ENCODE measurements around the gene POP7.
A peak's percentile ranks its signal among the peaks of the same experiment; 100 is the strongest.
"Not testable (repeated sequence)": the region's sequence is repeated elsewhere in the genome, so short reads cannot be mapped to it uniquely, and the experiment has no call there.

POP7 gene

DNA sequence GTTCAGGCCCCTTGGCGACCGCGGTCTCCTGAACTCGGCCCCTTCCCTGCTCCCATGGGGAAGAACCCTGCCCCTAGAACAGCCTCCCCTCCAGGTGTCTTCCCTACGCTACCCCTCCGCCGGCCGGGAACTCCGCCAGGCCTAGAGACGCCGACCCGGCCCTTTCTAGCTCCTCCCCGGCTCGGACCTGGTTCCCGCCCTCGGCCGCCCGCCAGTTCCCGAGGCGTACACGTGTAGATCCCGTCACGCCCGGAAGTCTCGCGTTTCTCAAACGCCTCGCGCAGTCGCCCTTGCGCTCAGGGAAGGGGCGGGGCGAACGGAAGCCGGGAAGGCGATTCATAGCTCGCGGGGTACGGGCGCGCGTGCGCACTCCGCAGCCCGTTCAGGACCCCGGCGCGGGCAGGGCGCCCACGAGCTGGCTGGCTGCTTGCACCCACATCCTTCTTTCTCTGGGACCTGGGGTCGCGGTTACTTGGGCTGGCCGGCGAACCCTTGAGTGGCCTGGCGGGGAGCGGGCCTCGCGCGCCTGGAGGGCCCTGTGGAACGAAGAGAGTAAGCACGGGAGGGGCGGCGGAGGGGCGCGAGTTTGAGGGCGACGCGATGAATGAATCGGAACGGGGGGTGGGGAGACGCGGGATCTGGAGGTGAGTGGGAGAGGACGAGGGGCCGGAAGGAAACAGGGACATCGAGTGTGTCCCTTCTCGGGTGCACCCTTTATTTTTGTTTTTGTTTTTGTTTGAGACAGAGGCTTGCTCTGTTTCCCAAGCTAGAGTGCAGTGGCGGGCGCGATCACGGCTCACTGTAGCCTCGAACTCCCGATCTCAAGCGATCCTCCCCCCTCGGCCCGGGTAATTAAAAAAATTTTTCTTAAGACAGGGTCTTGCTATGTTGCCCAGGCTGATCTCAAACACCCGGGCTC lies at the start of gene POP7:
TSS of gene POP7 (plus strand) at position 369 of the 919 bp plus-strand sequence. CDS start 710 bp downstream, outside the sequence.
- peak; percentile 97 for DNase-seq

DNA sequence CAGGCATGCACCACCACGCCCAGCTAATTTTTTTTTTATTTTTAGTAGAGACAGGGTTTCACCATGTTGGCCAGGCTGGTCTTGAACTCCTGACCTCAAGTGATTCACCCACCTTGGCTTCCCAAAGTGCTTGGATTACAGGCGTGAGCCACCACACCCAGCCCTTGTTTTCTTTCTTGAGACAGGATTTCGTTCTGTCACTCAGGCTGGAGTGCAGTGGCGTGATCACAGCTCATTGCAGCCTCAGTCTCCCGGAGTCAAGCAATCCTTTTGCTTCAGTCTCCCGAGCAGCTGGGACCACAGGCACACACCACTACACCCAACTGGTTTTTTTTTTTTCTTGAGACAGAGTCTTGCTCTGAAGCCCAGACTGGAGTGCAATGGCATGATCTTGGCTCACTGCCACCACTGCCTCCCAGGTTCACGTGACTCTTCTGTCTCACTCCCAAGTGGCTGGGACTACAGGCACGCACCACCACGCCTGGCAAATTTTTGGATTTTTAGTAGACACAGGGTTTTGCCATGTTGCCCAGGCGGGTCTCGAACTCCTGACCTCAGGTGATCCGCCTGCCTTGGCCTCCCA lies 43.6 kb upstream of the POP7 start:
- not testable (repeated sequence) for DNase-seq

DNA sequence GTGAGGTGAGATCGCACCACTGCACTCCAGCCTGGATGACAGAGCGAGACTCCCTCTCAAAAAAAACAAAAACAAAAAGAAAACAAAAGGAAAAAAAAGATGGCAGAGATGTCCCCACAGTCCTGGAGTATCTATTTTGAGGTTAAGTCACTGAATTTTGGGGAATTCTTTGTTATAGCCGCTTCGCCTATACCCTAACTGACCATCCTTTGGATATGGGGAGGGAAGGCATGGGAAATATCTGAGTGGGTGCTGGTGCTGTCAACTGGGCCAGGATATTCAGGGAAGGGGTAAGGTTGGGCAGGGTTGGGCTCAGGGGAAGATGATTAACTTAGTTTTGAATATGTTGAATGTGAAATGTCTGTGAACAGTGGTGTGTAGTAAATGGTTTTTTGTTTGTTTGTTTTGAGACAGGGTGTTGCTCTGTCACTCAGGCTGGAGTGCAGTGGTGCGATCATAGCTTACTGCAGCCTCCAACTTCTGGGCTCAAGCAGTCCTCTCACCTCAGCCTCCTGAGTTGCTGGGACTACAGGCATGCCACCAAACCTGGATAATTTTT lies 40.7 kb upstream of the POP7 start:
- no peak for DNase-seq

DNA sequence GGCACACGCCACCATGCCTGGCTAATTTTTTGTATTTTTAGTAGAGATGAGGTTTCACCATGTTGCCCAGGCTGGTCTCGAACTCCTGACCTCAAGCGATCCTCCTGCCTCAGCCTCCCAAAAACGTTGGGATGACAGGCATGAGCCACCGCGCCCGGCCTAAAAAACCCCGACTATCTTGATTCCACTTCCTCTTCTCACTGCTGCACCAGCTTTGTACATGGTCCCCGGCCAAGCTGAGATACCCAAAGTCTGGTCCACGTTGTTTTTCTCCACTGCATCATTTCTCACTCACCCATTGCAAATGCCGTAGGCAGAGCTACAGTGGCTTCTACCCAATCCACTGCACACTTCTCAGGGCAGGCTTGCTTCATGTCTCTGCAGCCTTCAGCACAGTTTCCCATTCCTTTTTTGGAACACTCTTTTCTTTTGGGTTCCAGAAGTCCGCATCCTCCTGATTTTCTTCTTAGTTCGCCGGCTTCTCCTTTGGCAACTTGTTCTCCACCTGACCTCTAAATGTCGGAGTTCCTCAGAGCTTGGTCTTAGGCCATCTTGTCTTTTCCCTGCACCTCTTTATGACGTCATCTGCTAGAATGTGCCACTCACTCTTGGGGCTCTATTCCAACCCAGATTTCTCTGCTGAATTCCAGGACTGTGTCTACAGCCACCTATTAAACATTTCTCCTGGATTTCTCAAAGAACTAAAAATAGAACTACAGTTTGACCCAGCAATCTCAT lies 38.4 kb upstream of the POP7 start:
- no peak for DNase-seq

DNA sequence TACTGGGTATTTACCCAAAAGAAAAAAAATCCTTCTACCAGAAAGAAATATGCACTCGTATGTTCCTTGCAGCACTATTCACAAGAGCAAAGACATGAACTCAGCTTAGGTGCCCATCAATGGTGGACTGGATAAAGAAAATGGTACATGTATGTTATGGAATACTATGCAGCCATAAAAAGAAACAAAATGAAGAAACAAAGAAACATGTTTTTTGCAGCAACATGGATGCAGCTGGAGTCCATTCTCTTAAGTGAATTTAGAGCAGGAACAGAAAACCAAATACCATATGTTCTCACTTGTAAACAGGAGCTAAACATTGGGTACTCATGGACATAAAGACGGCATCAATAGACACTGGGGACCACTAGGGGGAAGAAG lies 37.9 kb upstream of the POP7 start:
- DNase-seq, result no peak

DNA sequence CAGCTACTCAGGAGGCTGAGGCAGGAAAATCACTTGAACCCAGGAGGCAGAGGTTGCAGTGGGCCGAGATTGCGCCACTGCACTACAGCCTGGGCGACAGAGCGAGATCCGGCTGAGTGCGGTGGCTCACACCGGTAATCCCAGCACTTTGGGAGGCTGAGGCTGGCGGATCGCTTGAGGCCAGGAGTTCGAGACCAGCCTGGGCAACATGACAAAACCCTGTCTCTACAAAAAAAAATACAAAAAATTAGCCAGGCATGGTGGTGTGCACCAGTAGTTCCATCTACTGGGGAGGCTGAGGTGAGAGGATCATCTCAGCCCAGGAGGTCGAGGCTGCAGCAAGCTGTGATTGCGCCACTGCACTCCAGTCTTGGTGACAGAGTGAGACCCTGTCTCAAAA lies 36.8 kb upstream of the POP7 start:
- DNase-seq, result not testable (repeated sequence)

DNA sequence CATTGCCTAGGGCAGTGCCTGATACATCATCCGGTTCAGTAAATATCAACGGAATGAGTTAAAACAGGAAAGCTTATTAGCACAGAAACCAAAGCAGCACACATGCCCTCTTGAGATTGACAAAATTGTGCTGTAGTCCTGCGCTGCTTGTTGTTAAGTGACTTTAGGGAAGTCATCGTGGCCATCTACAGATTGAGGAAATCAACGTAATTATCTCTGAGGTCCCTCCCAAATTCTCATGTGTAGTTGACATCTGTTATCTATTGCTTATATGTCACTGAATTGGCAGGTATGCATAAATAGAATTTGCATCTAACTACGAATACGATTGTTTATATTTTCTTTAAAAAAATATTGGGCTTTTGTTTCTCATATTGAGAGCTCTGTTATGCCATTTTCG lies 35.8 kb upstream of the POP7 start:
- no peak for DNase-seq

DNA sequence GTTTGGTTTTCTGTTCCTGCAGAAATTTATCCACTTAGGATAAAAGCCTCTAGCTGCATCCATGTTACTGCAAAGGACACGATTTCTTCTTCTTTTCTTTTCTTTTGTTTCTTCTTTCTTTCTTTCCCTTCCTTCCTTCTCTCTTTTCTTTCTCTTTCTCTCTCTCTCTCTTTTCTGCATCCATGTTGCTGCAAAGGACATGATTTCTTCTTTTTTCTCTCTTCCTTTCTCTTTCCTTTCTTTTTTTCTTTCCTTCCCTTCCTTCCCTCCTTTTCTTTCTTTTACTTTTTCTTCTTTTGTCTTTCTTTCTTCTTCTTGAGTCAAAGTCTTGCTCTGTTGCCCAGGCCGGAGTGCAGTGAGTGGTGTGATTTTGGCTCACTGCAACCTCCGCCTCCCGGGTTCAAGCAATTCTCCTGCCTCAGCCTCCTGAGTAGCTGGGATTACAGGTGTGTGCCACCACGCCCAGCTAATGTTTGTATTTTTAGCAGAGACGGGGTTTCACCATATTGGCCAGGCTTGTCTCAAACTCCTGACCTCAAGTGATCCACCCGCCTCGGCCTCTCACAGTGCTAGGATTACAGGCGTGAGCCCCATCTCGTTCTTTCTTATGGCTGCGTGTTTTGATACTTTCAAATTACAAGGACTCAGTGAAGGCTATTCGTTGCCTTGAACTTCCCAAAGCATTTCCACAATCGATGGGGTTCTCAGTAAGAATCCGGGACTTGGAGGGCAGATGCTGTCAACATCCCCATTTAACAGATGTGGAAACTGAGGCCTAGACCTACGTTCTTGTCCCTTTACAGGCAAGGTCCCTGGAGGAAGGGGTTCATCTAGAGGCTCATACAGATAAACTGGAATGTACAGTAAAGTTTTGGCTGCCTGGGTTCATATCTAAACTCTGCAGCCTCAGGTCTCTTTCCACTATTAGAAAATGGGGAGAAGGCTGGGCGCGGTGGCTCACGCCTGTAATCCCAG lies 34.3 kb upstream of the POP7 start:
- no peak for DNase-seq

DNA sequence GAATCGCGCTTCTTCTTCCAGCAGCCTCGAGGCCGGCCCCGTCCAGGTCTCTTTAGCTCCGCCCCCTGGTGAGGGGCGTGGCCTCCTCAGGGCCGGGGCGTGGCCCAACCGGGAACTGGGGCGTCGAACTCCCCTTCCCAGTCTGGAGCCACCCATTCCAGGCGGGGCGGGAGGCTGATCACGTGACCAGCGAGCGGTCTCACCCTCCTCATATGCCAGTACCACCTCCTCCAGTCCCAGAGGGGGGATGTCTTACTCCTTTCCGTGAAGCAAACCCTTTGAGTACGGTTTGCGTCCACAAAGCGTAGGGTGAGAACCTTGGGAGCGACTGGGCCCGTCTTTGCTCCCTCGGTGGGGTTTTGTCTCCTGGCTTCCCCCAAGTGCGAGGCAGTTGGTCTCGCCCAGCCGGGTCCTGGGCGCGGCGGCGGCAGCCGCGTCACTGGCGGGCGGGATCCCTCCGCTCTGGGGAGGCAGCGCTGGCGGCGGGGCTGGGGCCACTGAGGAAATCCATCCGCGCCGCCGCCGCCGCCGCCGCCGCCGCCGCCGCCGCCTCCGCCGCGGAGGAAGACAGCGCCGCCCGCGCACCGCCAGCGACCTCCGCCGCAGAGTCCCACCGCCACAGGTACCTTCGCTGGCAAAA lies 32.5 kb upstream of the POP7 start, which contains the start of gene GNB2:
TSS of gene GNB2 (plus strand) at position 439 of the 640 bp plus-strand sequence. CDS start 2,526 bp downstream, outside the sequence.
- DNase-seq, result peak; percentile 98

DNA sequence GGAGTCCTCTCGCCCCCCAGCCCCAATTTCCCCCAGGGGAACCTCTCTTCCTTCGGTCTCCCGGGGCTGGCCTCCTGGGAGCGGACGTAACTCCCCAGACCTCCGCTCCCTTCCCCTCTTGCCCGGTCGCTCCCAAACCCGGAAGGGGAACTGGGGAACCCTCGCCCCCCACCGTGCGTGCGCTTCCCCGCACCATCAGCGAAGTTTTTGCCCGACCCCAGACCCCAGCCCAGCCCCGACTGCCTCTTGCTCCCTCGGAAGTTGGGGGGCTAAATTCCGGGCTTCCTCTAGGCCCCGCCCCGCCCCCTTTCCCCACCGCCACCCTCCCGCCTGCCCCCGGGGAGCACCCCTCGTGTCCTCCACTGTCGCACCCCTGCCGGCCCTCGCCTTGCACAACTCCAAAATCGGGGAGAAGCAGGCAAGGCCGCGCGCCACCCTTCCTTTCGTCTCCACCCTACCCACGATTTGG lies 31.9 kb upstream of the POP7 start:
- DNase-seq, result peak; percentile 37

DNA sequence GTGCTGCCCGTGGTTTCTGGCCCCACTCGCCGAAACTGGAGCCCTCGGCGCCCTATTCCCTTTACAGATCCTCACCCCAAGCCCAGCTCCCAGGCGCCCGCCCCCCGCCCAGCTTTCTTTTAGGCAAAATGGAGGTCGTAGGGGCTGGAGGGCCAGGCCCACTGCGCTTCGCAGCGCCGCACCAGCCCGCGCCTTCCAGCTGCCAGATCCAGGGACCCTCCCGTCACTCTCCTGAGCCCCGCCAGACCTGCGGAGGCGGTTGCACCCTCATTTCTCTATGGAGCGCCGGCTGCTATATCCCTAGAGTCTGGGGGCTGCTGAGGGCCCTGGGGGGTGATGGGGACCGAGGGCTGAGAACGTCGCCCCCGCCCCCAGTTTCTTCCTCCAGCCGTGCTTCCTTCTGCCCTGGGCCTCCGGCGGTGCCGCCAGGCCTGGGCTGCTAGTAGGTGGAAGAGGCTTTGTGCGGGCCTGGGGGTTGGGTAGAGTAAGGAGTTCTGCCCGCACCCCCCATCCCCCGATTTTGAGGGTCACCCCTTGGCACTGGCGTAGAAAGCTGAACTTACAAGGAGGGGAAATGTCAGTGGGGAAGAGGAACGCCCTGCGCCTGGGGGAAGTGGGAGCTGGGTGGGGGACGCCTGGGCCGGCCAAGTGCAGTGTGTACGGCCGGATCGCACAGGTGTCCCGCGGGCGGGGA lies 31.4 kb upstream of the POP7 start:
- DNase-seq, result peak; percentile 32

DNA sequence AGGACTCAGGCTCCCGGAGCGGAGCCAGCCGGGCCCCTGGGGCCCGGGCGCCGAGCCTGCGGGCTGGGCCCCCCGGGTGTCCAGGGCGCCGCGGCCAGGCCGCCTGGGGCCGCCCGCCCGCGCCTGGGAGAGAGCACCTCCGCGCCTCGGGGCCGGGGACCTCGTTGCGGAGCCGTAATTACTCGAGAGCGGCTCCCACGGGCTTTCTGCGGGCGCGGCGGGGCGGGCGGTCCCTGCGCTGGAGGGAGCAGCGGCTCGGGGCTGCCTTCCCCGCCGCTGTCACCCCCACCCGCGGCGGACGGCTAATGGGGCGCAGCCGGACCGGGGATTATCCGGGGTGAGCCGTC lies 30.8 kb upstream of the POP7 start:
- peak; percentile 29 for DNase-seq

DNA sequence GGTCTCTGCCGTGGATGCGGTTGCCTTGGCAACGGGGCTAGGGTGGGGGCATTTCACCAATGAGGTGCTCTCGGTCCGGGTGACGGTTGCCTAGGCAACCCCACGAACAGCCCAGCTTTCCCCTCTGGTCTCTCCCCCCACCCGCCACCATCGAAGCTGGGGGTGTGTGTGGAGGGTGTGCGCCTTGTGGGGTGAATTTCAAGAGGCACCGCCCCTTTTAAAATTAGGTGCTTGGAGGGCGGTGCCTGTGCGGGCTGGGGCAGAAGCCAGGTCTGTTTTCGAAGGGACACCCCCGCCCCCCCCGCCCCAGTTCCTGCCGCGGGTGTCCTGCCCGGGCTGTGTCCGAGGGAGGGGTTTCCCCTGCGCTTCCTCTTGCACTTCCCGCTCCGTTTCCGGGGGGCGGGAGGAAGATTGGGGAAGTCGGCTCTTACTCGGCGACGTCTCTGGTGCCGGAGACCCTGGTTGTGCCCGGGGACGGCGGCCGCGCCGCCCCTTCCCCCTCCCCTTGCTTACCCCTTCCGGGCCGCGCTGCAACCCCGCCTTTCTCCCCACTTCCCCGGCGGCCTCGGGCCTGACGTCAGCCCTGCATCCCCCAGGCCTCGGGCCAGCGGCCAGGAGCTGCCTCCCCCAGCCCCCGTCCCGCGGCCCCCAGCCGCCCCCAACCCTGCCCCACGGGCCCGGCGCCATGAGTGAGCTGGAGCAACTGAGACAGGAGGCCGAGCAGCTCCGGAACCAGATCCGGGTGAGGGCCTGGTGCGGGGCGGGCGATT lies 30.2 kb upstream of the POP7 start:
- peak; percentile 84 for DNase-seq

DNA sequence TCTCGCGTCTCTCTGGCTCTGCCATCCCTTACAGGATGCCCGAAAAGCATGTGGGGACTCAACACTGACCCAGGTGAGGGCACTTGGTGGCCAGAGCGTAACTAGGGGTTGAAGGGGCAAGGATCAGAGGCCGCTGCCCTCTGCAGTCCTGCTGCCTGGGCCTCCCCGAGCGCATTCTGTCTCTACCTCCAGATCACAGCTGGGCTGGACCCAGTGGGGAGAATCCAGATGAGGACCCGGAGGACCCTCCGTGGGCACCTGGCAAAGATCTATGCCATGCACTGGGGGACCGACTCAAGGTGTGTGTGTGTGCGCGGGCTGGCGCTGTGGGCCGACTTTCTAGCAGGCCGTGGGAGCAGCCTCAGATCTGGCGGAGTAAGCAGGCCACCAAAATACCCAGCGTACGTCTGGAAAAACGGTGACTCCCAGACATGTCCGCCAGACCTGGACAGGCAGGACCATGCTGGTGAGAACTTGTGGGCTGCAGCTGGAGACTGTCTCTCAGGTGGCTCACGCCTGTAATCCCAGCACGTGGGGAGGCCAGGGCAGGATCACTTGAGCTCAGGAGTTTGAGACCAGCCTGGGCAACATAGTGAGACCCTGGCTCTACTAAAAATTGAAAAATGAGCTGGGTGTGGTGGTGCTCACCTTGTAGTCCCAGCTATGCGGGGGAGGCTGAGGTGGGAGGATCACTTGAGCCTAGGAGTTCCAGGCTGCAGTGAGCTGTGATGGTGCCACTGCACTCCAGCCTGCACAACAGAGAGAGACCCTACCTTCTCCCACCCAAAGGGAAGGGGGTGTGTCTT lies 29.2 kb upstream of the POP7 start:
- DNase-seq, result no peak

DNA sequence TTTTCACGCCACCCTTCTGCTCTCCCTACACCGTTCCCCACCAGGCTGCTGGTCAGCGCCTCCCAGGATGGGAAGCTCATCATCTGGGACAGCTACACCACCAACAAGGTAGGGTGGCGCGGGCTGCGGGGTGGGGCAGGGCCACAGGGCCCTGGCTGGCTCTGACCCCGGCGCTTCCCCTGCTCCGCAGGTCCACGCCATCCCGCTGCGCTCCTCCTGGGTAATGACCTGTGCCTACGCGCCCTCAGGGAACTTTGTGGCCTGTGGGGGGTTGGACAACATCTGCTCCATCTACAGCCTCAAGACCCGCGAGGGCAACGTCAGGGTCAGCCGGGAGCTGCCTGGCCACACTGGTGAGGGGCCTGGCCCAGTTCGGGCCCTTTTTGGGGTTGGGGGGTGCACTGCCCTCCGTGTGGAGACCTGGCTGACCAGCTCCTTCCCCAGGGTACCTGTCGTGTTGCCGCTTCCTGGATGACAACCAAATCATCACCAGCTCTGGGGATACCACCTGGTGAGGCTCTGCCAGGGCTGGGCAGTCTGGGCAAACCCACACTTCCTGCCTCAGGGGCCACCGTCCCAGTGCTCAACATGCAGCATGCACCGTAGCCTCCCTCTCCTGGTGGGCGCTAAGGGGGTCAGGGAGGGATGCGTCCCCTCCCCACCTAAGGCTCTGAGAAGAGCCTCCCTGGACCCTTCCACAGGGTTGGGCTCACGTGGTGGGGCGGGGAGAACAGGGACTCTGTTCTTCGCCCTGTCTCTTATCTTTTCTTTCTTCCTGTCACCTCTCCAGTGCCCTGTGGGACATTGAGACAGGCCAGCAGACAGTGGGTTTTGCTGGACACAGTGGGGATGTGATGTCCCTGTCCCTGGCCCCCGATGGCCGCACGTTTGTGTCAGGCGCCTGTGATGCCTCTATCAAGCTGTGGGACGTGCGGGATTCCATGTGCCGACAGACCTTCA lies 28.3 kb upstream of the POP7 start:
- DNase-seq, result no peak

DNA sequence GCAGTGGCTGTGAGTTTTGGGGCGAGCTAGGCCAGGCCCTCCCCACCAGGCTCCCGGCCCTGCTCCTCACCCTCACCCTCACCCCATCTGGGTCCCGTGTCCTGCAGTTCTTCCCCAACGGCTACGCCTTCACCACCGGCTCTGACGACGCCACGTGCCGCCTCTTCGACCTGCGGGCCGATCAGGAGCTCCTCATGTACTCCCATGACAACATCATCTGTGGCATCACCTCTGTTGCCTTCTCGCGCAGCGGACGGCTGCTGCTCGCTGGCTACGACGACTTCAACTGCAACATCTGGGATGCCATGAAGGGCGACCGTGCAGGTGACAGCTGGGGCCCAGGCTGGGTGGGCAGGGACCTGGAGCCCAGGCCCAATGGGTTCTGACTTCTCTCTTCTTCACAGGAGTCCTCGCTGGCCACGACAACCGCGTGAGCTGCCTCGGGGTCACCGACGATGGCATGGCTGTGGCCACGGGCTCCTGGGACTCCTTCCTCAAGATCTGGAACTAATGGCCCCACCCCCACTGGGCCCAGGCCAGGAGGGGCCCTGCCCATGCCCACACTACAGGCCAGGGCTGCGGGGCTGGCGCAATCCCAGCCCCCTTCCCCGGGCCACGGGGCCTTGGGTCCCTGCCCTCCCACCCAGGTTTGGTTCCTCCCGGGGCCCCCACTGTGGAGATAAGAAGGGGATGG lies 27.5 kb upstream of the POP7 start:
- DNase-seq, result no peak

Measured in activated effector memory CD4-positive, alpha-beta T cell treated with Interleukin-2 at 50 U/mL for 16 hours (primary cell).